CD14-positive monocyte (primary cell): ENCODE measurements around the gene EPB41L2. TPM values are rescaled to one million over a fixed set of nuclear protein-coding genes. Genes with fewer than 3 reads are reported as not detected.
"Not testable (repeated sequence)": the region's sequence is repeated elsewhere in the genome, so short reads cannot be mapped to it uniquely, and the experiment has no call there.

Experiments
- DNase-seq, 3 donors: peaks; one replicate each; pipeline ENCODE4 v3.0.0-alpha.2; 2011 to 2022
- H2AFZ ChIP-seq: 2 replicates; pipeline ENCODE4 v1.6.0; 2012; ENCODE audit warnings: mild to moderate bottlenecking, low read depth, low read length, inconsistent platforms; ENCODE audit not compliant: insufficient read depth, poor library complexity, severe bottlenecking
- H3K27ac ChIP-seq, 2 donors: 1 replicate in 1 of 2; 2 replicates in 1 of 2; pipeline ENCODE4 v1.5.1; 2012 to 2013; ENCODE audit warnings: low read length in 2 of 2, control low read depth in 1 of 2, inconsistent platforms in 1 of 2, low read depth in 1 of 2, mild to moderate bottlenecking in 1 of 2
- H3K27me3 ChIP-seq, 2 donors: one replicate each; pipeline versions ENCODE4 v1.6.0 to v1.6.1; 2011 to 2013; ENCODE audit warnings: low read length in 2 of 2; ENCODE audit not compliant: control insufficient read depth in 2 of 2, insufficient read depth in 2 of 2
- H3K36me3 ChIP-seq, 2 donors: replicated peaks in 1 of 2; 1 replicate in 1 of 2; 2 replicates in 1 of 2; pipeline versions ENCODE4 v1.5.1 to v1.6.1; 2012 to 2013; ENCODE audit warnings: low read length in 2 of 2, control low read depth in 1 of 2, inconsistent platforms in 1 of 2, mild to moderate bottlenecking in 1 of 2; ENCODE audit not compliant: insufficient read depth in 2 of 2, control insufficient read depth in 1 of 2
- H3K4me1 ChIP-seq, 2 donors: 1 replicate in 1 of 2; 2 replicates in 1 of 2; pipeline versions ENCODE4 v1.5.1 to v1.6.1; 2012 to 2013; ENCODE audit warnings: low read length in 2 of 2, control low read depth in 1 of 2, inconsistent platforms in 1 of 2, mild to moderate bottlenecking in 1 of 2, moderate library complexity in 1 of 2; ENCODE audit not compliant: insufficient read depth in 2 of 2, control insufficient read depth in 1 of 2
- H3K4me2 ChIP-seq: replicated peaks from 2 replicates; pipeline ENCODE3; 2012; ENCODE audit warnings: low read length, moderate library complexity, mild to moderate bottlenecking; ENCODE audit not compliant: poor library complexity, severe bottlenecking; ENCODE audit errors: extremely low read depth
- H3K4me3 ChIP-seq, 3 experiments: fragments of 200-600 bp in 1 of 3; sonication (generic) in 1 of 3; replicated peaks in 1 of 3; 1 replicate in 2 of 3; 2 replicates in 1 of 3; pipeline ENCODE4 v1.5.1; 2011 to 2013; ENCODE audit warnings: low read length in 3 of 3, mild to moderate bottlenecking in 3 of 3, control low read depth in 2 of 3, low read depth in 2 of 3, inconsistent platforms in 1 of 3, moderate library complexity in 1 of 3
- H3K79me2 ChIP-seq: 2 replicates; pipeline ENCODE4 v1.6.0; 2012; ENCODE audit warnings: mild to moderate bottlenecking, control low read depth, inconsistent platforms, low read length, moderate library complexity; ENCODE audit not compliant: insufficient read depth
- H3K9ac ChIP-seq: 2 replicates; pipeline ENCODE4 v1.6.0; 2017; ENCODE audit warnings: low read length, mild to moderate bottlenecking; ENCODE audit not compliant: insufficient read depth, poor library complexity, severe bottlenecking
- H3K9me3 ChIP-seq, 2 donors: replicated peaks in 1 of 2; 1 replicate in 1 of 2; 2 replicates in 1 of 2; pipeline versions ENCODE4 v1.5.1 to v1.6.1; 2012 to 2013; ENCODE audit warnings: low read length in 2 of 2, control low read depth in 1 of 2; ENCODE audit not compliant: control insufficient read depth in 1 of 2, insufficient read depth in 1 of 2
- H4K20me1 ChIP-seq: 2 replicates; pipeline ENCODE4 v1.6.0; 2012; ENCODE audit warnings: mild to moderate bottlenecking, low read length, control low read depth, moderate library complexity; ENCODE audit not compliant: insufficient read depth
- H3K27ac Mint-ChIP-seq, 7 donors: one replicate each; pipeline ENCODE4 v1.8.0; 2020; ENCODE audit warnings: mild to moderate bottlenecking in 7 of 7, mixed read lengths in 7 of 7, moderate library complexity in 6 of 7, inconsistent platforms in 2 of 7
- H3K27me3 Mint-ChIP-seq, 3 donors: one replicate each; pipeline ENCODE4 v1.8.0; 2021 to 2022; ENCODE audit warnings: low read depth in 3 of 3, mild to moderate bottlenecking in 3 of 3, mixed read lengths in 3 of 3, moderate library complexity in 3 of 3, inconsistent platforms in 1 of 3
- H3K36me3 Mint-ChIP-seq, 2 donors: one replicate each; pipeline ENCODE4 v1.8.0; 2020; ENCODE audit warnings: mixed read lengths in 2 of 2, inconsistent platforms in 1 of 2, mild to moderate bottlenecking in 1 of 2
- H3K4me1 Mint-ChIP-seq: one replicate; pipeline ENCODE4 v1.8.0; 2020; ENCODE audit warnings: mild to moderate bottlenecking, mixed read lengths
- H3K4me3 Mint-ChIP-seq, 2 donors: one replicate each; pipeline ENCODE4 v1.8.0; 2020; ENCODE audit warnings: mild to moderate bottlenecking in 2 of 2, mixed read lengths in 2 of 2, moderate library complexity in 1 of 2
- H3K9me3 Mint-ChIP-seq, 7 donors: one replicate each; pipeline ENCODE4 v1.8.0; 2020 to 2022; ENCODE audit warnings: mixed read lengths in 7 of 7, mild to moderate bottlenecking in 6 of 7, moderate library complexity in 6 of 7, inconsistent platforms in 2 of 7
- WGBS: methylation state at CpG from one replicate; pipeline ENCODE4 v1.1.5; 2013; ENCODE audit warnings: missing lambda C conversion rate; ENCODE audit not compliant: insufficient coverage; 5-methylcytosine and 5-hydroxymethylcytosine counted together
- intact Hi-C, 2 donors: fragments of 100-400 bp; cut with micrococcal nuclease; formaldehyde crosslinking; loops; one replicate each; pipeline versions ENCODE4 v1.15.0 to v1.15.1; 2023
- polyA plus RNA-seq, 3 donors: library from polyadenylated mRNA; depleted of rRNA in 1 of 3; unstranded in 2 of 3; stranded (reverse) in 1 of 3; fragments of 300-500 nt in 2 of 3; fragments of >200 nt in 1 of 3; fragmentation: Illumina TruSeq in 2 of 3; gene quantifications; 1 replicate in 2 of 3; 2 replicates in 1 of 3; pipeline ENCODE4 v1.2.3, GENCODE V29; 2012 to 2021
- TF ChIP-seq, protein P1 (sequence below): fragments of 200-600 bp; IDR thresholded peaks from one replicate; pipeline ENCODE4 v1.8.0; 2022; ENCODE audit warnings: antibody characterized with exemption, mild to moderate bottlenecking

Gene EPB41L2
- polyA plus RNA-seq, 3 donors: 3.4 to 7.2 (median 4.6) TPM

DNA sequence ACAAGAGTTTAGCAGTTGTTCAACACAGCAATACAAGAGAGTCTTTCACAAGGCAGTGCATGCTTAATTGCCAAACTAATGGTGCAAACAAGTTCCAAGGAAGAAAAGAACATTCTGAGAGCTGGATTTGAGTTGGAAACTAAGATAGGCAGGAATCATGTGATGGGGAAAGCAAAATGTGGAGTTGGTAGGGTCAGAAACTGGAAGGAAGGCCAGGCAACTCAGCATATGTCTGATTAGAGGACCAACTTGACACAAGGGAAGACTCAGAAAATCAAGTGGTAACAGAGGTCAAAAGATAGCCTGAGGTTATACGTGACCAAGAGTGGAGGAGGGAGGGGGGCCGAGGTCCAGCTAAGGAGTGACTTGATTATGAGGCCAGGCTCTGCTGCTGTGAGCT is 118.6 kb downstream of the EPB41L2 start:
- H3K27me3 Mint-ChIP-seq: peaks cover 0 to 2% (median 0%) of the 10 kb centered on the region in 3 donors
- H3K36me3 Mint-ChIP-seq: peaks cover 0 to 3% of the 10 kb centered on the region in 2 donors
- no peak overlapping the region for H3K27ac Mint-ChIP-seq
- H3K9ac ChIP-seq: no peak overlapping the region
- H3K79me2 ChIP-seq: no peaks in the 10 kb centered on the region
- no peak overlapping the region for H3K4me3 ChIP-seq
- H3K36me3 ChIP-seq: no peaks in the 10 kb centered on the region
- TF ChIP-seq, protein P1, sequence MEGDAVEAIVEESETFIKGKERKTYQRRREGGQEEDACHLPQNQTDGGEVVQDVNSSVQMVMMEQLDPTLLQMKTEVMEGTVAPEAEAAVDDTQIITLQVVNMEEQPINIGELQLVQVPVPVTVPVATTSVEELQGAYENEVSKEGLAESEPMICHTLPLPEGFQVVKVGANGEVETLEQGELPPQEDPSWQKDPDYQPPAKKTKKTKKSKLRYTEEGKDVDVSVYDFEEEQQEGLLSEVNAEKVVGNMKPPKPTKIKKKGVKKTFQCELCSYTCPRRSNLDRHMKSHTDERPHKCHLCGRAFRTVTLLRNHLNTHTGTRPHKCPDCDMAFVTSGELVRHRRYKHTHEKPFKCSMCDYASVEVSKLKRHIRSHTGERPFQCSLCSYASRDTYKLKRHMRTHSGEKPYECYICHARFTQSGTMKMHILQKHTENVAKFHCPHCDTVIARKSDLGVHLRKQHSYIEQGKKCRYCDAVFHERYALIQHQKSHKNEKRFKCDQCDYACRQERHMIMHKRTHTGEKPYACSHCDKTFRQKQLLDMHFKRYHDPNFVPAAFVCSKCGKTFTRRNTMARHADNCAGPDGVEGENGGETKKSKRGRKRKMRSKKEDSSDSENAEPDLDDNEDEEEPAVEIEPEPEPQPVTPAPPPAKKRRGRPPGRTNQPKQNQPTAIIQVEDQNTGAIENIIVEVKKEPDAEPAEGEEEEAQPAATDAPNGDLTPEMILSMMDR: no peak
- no peak overlapping the region for H3K4me3 Mint-ChIP-seq
- intact Hi-C loops: no loop called here
- H3K9me3 Mint-ChIP-seq: no peaks in the 10 kb centered on the region
- H3K4me1 ChIP-seq: no peaks in the 10 kb centered on the region
- no peak for DNase-seq
- 100% methylated on average over 1 of the region's 2 CpGs for WGBS
- H3K27ac ChIP-seq: no peak overlapping the region
- no peak overlapping the region for H2AFZ ChIP-seq
- no peaks in the 10 kb centered on the region for H3K9me3 ChIP-seq
- H4K20me1 ChIP-seq: no peaks in the 10 kb centered on the region
- H3K4me2 ChIP-seq: no peak overlapping the region
- H3K4me1 Mint-ChIP-seq: peaks cover 6% of the 10 kb centered on the region
- no peaks in the 10 kb centered on the region for H3K27me3 ChIP-seq

DNA sequence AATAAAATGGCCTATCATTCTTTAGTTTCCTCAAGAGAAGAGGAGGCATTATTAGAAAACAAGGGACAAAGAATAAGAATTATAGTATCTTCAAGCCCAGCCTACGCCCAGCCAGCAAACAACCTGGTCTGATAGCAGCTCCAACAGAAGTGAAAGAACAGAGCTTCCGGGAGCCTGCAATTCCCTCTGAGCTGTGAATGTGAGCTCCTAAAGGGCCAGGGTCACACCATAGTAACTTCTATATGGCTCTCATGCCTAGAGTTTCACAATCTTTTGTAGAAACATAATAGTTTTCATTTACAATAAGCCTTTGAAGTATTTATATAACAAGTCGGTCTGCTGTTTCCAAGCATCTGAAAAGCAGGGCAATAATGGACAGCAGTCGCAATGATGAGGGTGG is 119.3 kb downstream of the EPB41L2 start:
- no peaks in the 10 kb centered on the region for H3K9me3 Mint-ChIP-seq
- H3K36me3 Mint-ChIP-seq: peaks cover 0 to 3% of the 10 kb centered on the region in 2 donors
- Histone ChIP-seq H3K36me3 (no peaks in the 10 kb centered on the region), H3K9me3 (no peaks in the 10 kb centered on the region), H3K4me1 (no peaks in the 10 kb centered on the region), H3K27ac (no peak overlapping the region), H4K20me1 (no peaks in the 10 kb centered on the region), H2AFZ (no peak overlapping the region), H3K9ac (no peak overlapping the region), H3K79me2 (no peaks in the 10 kb centered on the region), H3K4me3 (no peak overlapping the region), H3K27me3 (no peaks in the 10 kb centered on the region), H3K4me2 (no peak overlapping the region)
- TF ChIP-seq, protein P1: no peak
- peaks cover 6% of the 10 kb centered on the region for H3K4me1 Mint-ChIP-seq
- H3K27me3 Mint-ChIP-seq: peaks cover 0 to 2% (median 0%) of the 10 kb centered on the region in 3 donors
- no peak overlapping the region for H3K4me3 Mint-ChIP-seq
- no peak for DNase-seq
- no peak overlapping the region for H3K27ac Mint-ChIP-seq
- intact Hi-C loops: no loop called here
- WGBS: 100% methylated on average over 1 of the region's 4 CpGs

DNA sequence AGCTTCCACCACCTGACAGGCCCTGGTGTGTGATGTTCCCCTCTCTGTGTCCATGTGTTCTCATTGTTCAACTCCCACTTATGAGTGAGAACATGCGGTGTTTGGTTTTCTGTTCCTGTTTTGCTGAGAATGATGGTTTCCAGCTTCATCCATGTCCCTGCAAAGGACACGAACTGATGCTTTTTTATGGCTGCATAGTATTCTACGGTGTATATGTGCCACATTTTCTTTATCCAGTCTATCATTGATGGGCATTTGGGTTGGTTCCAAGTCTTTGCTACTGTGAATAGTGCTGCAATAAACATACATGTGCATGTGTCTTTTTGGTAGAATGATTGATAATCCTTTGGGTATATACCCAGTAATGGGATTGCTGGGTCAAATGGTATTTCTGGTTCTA is 120.3 kb downstream of the EPB41L2 start:
- H3K4me1 ChIP-seq, intact Hi-C loops, H3K9me3 ChIP-seq, H3K27me3 Mint-ChIP-seq, H3K9ac ChIP-seq, H3K36me3 ChIP-seq, H2AFZ ChIP-seq, H3K27ac ChIP-seq, H3K4me3 Mint-ChIP-seq, H3K27ac Mint-ChIP-seq, H3K4me1 Mint-ChIP-seq, H3K9me3 Mint-ChIP-seq, H3K79me2 ChIP-seq, H3K27me3 ChIP-seq, H4K20me1 ChIP-seq, H3K4me2 ChIP-seq, DNase-seq, H3K36me3 Mint-ChIP-seq, H3K4me3 ChIP-seq: not testable (repeated sequence)
- WGBS: no CpG with 5 or more reads among the region's 3 CpGs
